HUES6 (cell line): ENCODE data around the gene SPOP.
A peak's percentile ranks its signal among the peaks of the same experiment; 100 is the strongest.

Experiments
- H3K27ac ChIP-seq: 2 replicates; pipeline ENCODE4 v1.7.0; 2013; ENCODE audit warnings: low read depth, mild to moderate bottlenecking, low read length, inconsistent platforms
- H3K27me3 ChIP-seq: 2 replicates; pipeline ENCODE4 v1.6.1; 2013; ENCODE audit warnings: low read length; ENCODE audit not compliant: control insufficient read depth, insufficient read depth
- H3K36me3 ChIP-seq: 2 replicates; pipeline ENCODE4 v1.6.1; 2013; ENCODE audit warnings: low read length; ENCODE audit not compliant: control insufficient read depth, insufficient read depth
- H3K4me1 ChIP-seq: 2 replicates; pipeline ENCODE4 v1.6.1; 2013; ENCODE audit warnings: low read length; ENCODE audit not compliant: control insufficient read depth, insufficient read depth
- H3K4me3 ChIP-seq: 2 replicates; pipeline ENCODE4 v1.5.1; 2013; ENCODE audit warnings: low read depth, low read length
- H3K9ac ChIP-seq: one replicate; pipeline ENCODE4 v1.6.1; 2013; ENCODE audit warnings: mild to moderate bottlenecking, low read length
- H3K9me3 ChIP-seq: 2 replicates; pipeline ENCODE4 v1.6.1; 2013; ENCODE audit warnings: low read depth, low read length; ENCODE audit not compliant: control insufficient read depth, insufficient read depth

SPOP gene

GRCh38 chr17:49578414-49578813 is 99.5 kb downstream of the SPOP start:
- Histone ChIP-seq H3K9me3 (no peaks in the 10 kb centered on the region), H3K27me3 (peaks cover 38% of the 10 kb centered on the region), H3K9ac (no peak overlapping the region), H3K4me1 (peaks cover 24% of the 10 kb centered on the region), H3K36me3 (no peaks in the 10 kb centered on the region), H3K27ac (no peak overlapping the region), H3K4me3 (no peak overlapping the region)

- H3K27ac ChIP-seq = no peak overlapping the region
- H3K36me3 ChIP-seq = no peaks in the 10 kb centered on the region
- no peak overlapping the region for H3K9ac ChIP-seq
- 0 out of 2 replicates have a peak overlapping the region, but pooled peaks have one; percentile 100 for H3K4me3 ChIP-seq
- H3K27me3 ChIP-seq = peaks cover 42% of the 10 kb centered on the region
- H3K4me1 ChIP-seq = peaks cover 24% of the 10 kb centered on the region
- no peaks in the 10 kb centered on the region for H3K9me3 ChIP-seq
These were observed 99.9 kb downstream of the SPOP start for GRCh38 chr17:49577963-49578362.

- H3K27ac ChIP-seq = no peak overlapping the region
- peaks cover 46% of the 10 kb centered on the region for H3K27me3 ChIP-seq
- peak overlapping the region; percentile 100 for H3K4me3 ChIP-seq
- peak overlapping the region; percentile 29 for H3K9ac ChIP-seq
- H3K9me3 ChIP-seq = no peaks in the 10 kb centered on the region
- H3K4me1 ChIP-seq = peaks cover 24% of the 10 kb centered on the region
- no peaks in the 10 kb centered on the region for H3K36me3 ChIP-seq
These were observed 100.3 kb downstream of the SPOP start for GRCh38 chr17:49577650-49577934.

- no peak overlapping the region for H3K27ac ChIP-seq
- H3K36me3 ChIP-seq = no peaks in the 10 kb centered on the region
- peaks cover 51% of the 10 kb centered on the region for H3K27me3 ChIP-seq
- H3K9ac ChIP-seq = peak overlapping the region; percentile 29
- no peaks in the 10 kb centered on the region for H3K9me3 ChIP-seq
- peaks cover 24% of the 10 kb centered on the region for H3K4me1 ChIP-seq
- peak overlapping the region; percentile 100 for H3K4me3 ChIP-seq
These were observed 100.8 kb downstream of the SPOP start for GRCh38 chr17:49576917-49577649.

GRCh38 chr17:49576088-49576916 is 101.6 kb downstream of the SPOP start:
- H3K9ac ChIP-seq = peak overlapping the region; percentile 48
- peaks cover 24% of the 10 kb centered on the region for H3K4me1 ChIP-seq
- H3K36me3 ChIP-seq = no peaks in the 10 kb centered on the region
- H3K27me3 ChIP-seq = peaks cover 59% of the 10 kb centered on the region
- H3K27ac ChIP-seq = no peak overlapping the region
- H3K4me3 ChIP-seq = peak overlapping the region; percentile 100
- H3K9me3 ChIP-seq = no peaks in the 10 kb centered on the region

- peak within 1 kb of the TSS; percentile 100 for H3K4me3 ChIP-seq
- H3K4me1 ChIP-seq = peaks cover 20% of the 10 kb centered on the region
- peak within 1 kb of the TSS; percentile 48 for H3K9ac ChIP-seq
- peaks cover 65% of the 10 kb centered on the region for H3K27me3 ChIP-seq
- H3K27ac ChIP-seq = no peak within 1 kb of the TSS
- no peaks in the 10 kb centered on the region for H3K9me3 ChIP-seq
- H3K36me3 ChIP-seq = no peaks in the 10 kb centered on the region
These were observed 102.2 kb downstream of the SPOP start, which contains the start of gene NXPH3 for GRCh38 chr17:49575679-49576087. TSS of gene NXPH3 (plus strand) at chr17:49575871. CDS start at chr17:49576220, 349 bp downstream.

- H3K27me3 ChIP-seq = peaks cover 71% of the 10 kb centered on the region
- H3K36me3 ChIP-seq = no peaks in the 10 kb centered on the region
- H3K4me3 ChIP-seq = peak overlapping the region; percentile 100
- no peaks in the 10 kb centered on the region for H3K9me3 ChIP-seq
- peaks cover 16% of the 10 kb centered on the region for H3K4me1 ChIP-seq
- no peak overlapping the region for H3K9ac ChIP-seq
- H3K27ac ChIP-seq = no peak overlapping the region
These were observed 102.8 kb downstream of the SPOP start for GRCh38 chr17:49574945-49575678.

GRCh38 chr17:49574323-49574781 is 103.5 kb downstream of the SPOP start:
- Histone ChIP-seq H3K9ac (no peak overlapping the region), H3K27me3 (peaks cover 71% of the 10 kb centered on the region), H3K9me3 (no peaks in the 10 kb centered on the region), H3K4me1 (peaks cover 16% of the 10 kb centered on the region), H3K4me3 (no peak overlapping the region), H3K36me3 (no peaks in the 10 kb centered on the region), H3K27ac (no peak overlapping the region)

- Histone ChIP-seq H3K27me3 (peaks cover 68% of the 10 kb centered on the region), H3K36me3 (no peaks in the 10 kb centered on the region), H3K27ac (no peak overlapping the region), H3K9ac (no peak overlapping the region), H3K4me3 (no peak overlapping the region), H3K4me1 (peaks cover 16% of the 10 kb centered on the region), H3K9me3 (no peaks in the 10 kb centered on the region)
These were observed 104.2 kb downstream of the SPOP start for GRCh38 chr17:49573510-49574322.

- H3K27me3 ChIP-seq = peaks cover 62% of the 10 kb centered on the region
- H3K36me3 ChIP-seq = no peaks in the 10 kb centered on the region
- no peak overlapping the region for H3K4me3 ChIP-seq
- peaks cover 16% of the 10 kb centered on the region for H3K4me1 ChIP-seq
- no peak overlapping the region for H3K9ac ChIP-seq
- H3K27ac ChIP-seq = no peak overlapping the region
- H3K9me3 ChIP-seq = no peaks in the 10 kb centered on the region
These were observed 105.0 kb downstream of the SPOP start for GRCh38 chr17:49572806-49573420.
